ENCODE results near the gene NFU1. TPM values are rescaled to one million over a fixed set of nuclear protein-coding genes. Genes with fewer than 3 reads are reported as not detected.
A peak's percentile ranks its signal among the peaks of the same experiment; 100 is the strongest.

The NFU1 gene
- total and polyA plus RNA-seq, 5 donors from 2014 or later = 21.3 to 99.3 (median 77.5) TPM

GRCh38 chr2:69462780-69463179, 25.5 kb upstream of the NFU1 start:
- Histone ChIP-seq H3K4me1 (ENCODE audit: control insufficient read depth, insufficient read depth, low read length, poor library complexity, severe bottlenecking) (no peaks in the 10 kb centered on the region), H3K27me3 (ENCODE audit: control insufficient read depth, insufficient read depth, low read length) (no peaks in the 10 kb centered on the region), H3K36me3 (ENCODE audit: control insufficient read depth, insufficient read depth, low read length) (peaks cover 38% of the 10 kb centered on the region), H3K9me3 (ENCODE audit: control insufficient read depth in 2 of 2, low read length in 2 of 2) (no peaks in the 10 kb centered on the region), H3K27ac (ENCODE audit: insufficient read depth, low read length, poor library complexity, severe bottlenecking) (no peak overlapping the region), H3K4me3 (ENCODE audit: low read depth, low read length) (no peak overlapping the region)
- peaks cover 0 to 3% (median 0%) of the 10 kb centered on the region in 7 donors for H3K9me3 Mint-ChIP-seq
- ATAC-seq (ENCODE audit: low read depth in 2 of 2) (no peak), DNase-seq (no peak)
- H3K4me3 Mint-ChIP-seq = no peak overlapping the region
- H3K27me3 Mint-ChIP-seq = no peaks in the 10 kb centered on the region
- peaks cover 2 to 15% (median 9%) of the 10 kb centered on the region in 4 donors for H3K4me1 Mint-ChIP-seq
- H3K27ac Mint-ChIP-seq = peak overlapping the region in 1 of 3 donors; percentile 53
- peaks cover 44% of the 10 kb centered on the region for H3K36me3 Mint-ChIP-seq

DNA sequence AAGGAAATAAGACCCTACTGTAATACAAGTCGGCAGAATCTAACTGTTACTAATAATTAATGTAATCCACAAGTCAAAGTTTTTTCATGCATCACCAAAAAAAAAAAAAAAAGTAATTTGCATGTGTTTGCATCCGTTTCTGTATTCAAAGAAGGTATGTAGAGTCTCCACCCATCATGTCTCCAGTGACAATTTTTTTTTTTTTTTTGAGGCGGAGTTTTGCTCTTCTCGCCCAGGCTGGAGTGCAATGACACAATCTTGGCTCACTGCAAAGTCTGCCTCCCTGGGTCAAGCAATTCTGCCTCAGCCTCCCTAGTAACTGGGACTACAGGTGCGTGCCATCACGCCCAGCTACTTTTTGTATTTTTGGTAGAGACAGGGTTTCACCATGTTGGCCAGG, 24.2 kb upstream of the NFU1 start:
- peaks cover 31% of the 10 kb centered on the region for H3K36me3 Mint-ChIP-seq
- Histone ChIP-seq H3K4me3 (ENCODE audit: low read depth, low read length) (no peak overlapping the region), H3K4me1 (ENCODE audit: control insufficient read depth, insufficient read depth, low read length, poor library complexity, severe bottlenecking) (no peaks in the 10 kb centered on the region), H3K27ac (ENCODE audit: insufficient read depth, low read length, poor library complexity, severe bottlenecking) (no peak overlapping the region), H3K9me3 (ENCODE audit: control insufficient read depth in 2 of 2, low read length in 2 of 2) (no peaks in the 10 kb centered on the region), H3K36me3 (ENCODE audit: control insufficient read depth, insufficient read depth, low read length) (peaks cover 26% of the 10 kb centered on the region), H3K27me3 (ENCODE audit: control insufficient read depth, insufficient read depth, low read length) (no peaks in the 10 kb centered on the region)
- peaks cover 4% of the 10 kb centered on the region for H3K27me3 Mint-ChIP-seq
- ATAC-seq (ENCODE audit: low read depth in 2 of 2) (no peak), DNase-seq (no peak)
- H3K4me1 Mint-ChIP-seq = peaks cover 6 to 17% (median 11%) of the 10 kb centered on the region in 4 donors
- H3K27ac Mint-ChIP-seq = peak overlapping the region in 1 of 3 donors; percentile 74
- peaks cover 0 to 2% (median 0%) of the 10 kb centered on the region in 7 donors for H3K9me3 Mint-ChIP-seq
- no peak overlapping the region for H3K4me3 Mint-ChIP-seq

DNA sequence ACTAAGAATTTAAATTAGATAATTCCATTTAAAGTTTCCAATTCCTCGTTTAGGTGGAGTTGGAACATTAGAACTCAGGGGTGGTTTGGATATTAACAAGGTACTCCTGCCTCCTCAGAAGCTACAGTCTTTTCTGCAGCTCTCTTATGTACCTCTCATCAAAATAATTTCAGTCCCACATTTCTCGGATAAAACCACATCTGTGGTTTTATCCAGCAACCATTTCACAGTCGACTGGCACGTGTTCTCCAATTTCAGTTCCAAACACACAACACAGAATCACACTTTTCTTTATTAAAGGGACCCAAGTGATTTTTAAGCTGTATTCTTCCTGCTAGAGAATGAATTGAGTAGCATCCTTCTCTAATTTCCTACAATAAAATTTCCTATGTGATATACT, 22.7 kb upstream of the NFU1 start:
- no peak overlapping the region for H3K27ac Mint-ChIP-seq
- Histone ChIP-seq H3K36me3 (ENCODE audit: control insufficient read depth, insufficient read depth, low read length) (peaks cover 12% of the 10 kb centered on the region), H3K4me1 (ENCODE audit: control insufficient read depth, insufficient read depth, low read length, poor library complexity, severe bottlenecking) (no peaks in the 10 kb centered on the region), H3K27ac (ENCODE audit: insufficient read depth, low read length, poor library complexity, severe bottlenecking) (no peak overlapping the region), H3K4me3 (ENCODE audit: low read depth, low read length) (no peak overlapping the region), H3K9me3 (ENCODE audit: control insufficient read depth in 2 of 2, low read length in 2 of 2) (no peaks in the 10 kb centered on the region), H3K27me3 (ENCODE audit: control insufficient read depth, insufficient read depth, low read length) (no peaks in the 10 kb centered on the region)
- ATAC-seq (ENCODE audit: low read depth in 2 of 2) = no peak
- peaks cover 4% of the 10 kb centered on the region for H3K27me3 Mint-ChIP-seq
- peaks cover 10 to 22% (median 17%) of the 10 kb centered on the region in 4 donors for H3K4me1 Mint-ChIP-seq
- H3K4me3 Mint-ChIP-seq = no peak overlapping the region
- peaks cover 16% of the 10 kb centered on the region for H3K36me3 Mint-ChIP-seq
- H3K9me3 Mint-ChIP-seq = peaks cover 0 to 2% (median 0%) of the 10 kb centered on the region in 7 donors
- DNase-seq = no peak

- H3K27me3 ChIP-seq (ENCODE audit: control insufficient read depth, insufficient read depth, low read length) = no peaks in the 10 kb centered on the region
- no peak for ATAC-seq (ENCODE audit: low read depth in 2 of 2)
- H3K9me3 ChIP-seq (ENCODE audit: control insufficient read depth in 2 of 2, low read length in 2 of 2) = no peaks in the 10 kb centered on the region
- no peaks in the 10 kb centered on the region for H3K36me3 ChIP-seq (ENCODE audit: control insufficient read depth, insufficient read depth, low read length)
- H3K4me3 ChIP-seq (ENCODE audit: low read depth, low read length) = no peak overlapping the region
- no peak overlapping the region for H3K27ac ChIP-seq (ENCODE audit: insufficient read depth, low read length, poor library complexity, severe bottlenecking)
- H3K4me1 ChIP-seq (ENCODE audit: control insufficient read depth, insufficient read depth, low read length, poor library complexity, severe bottlenecking) = no peaks in the 10 kb centered on the region
- peaks cover 9% of the 10 kb centered on the region for H3K36me3 Mint-ChIP-seq
- H3K27me3 Mint-ChIP-seq = peaks cover 17% of the 10 kb centered on the region
- peaks cover 21 to 31% (median 21%) of the 10 kb centered on the region in 4 donors for H3K4me1 Mint-ChIP-seq
- H3K9me3 Mint-ChIP-seq = peaks cover 0 to 1% (median 0%) of the 10 kb centered on the region in 7 donors
- H3K4me3 Mint-ChIP-seq = peak overlapping the region in 1 of 4 donors; percentile 38
- peak overlapping the region in 2 of 3 donors; percentile 44 to 82 for H3K27ac Mint-ChIP-seq
- DNase-seq = no peak
These were observed 19.8 kb upstream of the NFU1 start for GRCh38 chr2:69456950-69457445.

DNA sequence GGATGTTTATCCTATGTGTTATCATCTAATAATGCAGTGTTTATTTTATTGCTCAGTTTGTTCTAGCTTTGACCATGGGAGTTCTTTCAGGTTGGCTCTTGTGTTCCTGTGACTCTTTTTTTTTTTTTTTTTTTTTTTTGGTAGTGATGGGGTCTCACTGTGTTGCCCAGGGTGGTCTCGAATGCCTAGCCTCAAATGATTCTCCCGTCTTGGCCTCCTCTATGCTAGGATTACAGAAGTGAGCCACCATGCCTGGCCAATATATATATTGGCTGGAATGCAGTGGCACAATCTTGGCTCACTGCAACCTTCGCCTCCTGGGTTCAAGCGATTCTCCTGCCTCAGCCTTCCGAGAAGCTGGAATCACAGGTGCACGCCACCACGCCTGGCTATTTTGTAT, 18.9 kb upstream of the NFU1 start:
- H3K4me1 ChIP-seq (ENCODE audit: control insufficient read depth, insufficient read depth, low read length, poor library complexity, severe bottlenecking) = no peaks in the 10 kb centered on the region
- H3K4me3 ChIP-seq (ENCODE audit: low read depth, low read length) = no peak overlapping the region
- no peaks in the 10 kb centered on the region for H3K36me3 ChIP-seq (ENCODE audit: control insufficient read depth, insufficient read depth, low read length)
- DNase-seq = no peak
- no peak overlapping the region for H3K4me3 Mint-ChIP-seq
- peak overlapping the region in 1 of 3 donors; percentile 44 for H3K27ac Mint-ChIP-seq
- H3K36me3 Mint-ChIP-seq = peaks cover 5% of the 10 kb centered on the region
- no peaks in the 10 kb centered on the region for H3K9me3 ChIP-seq (ENCODE audit: control insufficient read depth in 2 of 2, low read length in 2 of 2)
- peaks cover 16 to 27% (median 20%) of the 10 kb centered on the region in 4 donors for H3K4me1 Mint-ChIP-seq
- H3K27me3 Mint-ChIP-seq = peaks cover 19% of the 10 kb centered on the region
- no peak for ATAC-seq (ENCODE audit: low read depth in 2 of 2)
- no peaks in the 10 kb centered on the region for H3K27me3 ChIP-seq (ENCODE audit: control insufficient read depth, insufficient read depth, low read length)
- H3K27ac ChIP-seq (ENCODE audit: insufficient read depth, low read length, poor library complexity, severe bottlenecking) = no peak overlapping the region
- H3K9me3 Mint-ChIP-seq = peaks cover 0 to 1% (median 0%) of the 10 kb centered on the region in 7 donors

- Mint-ChIP-seq H3K27ac (no peak overlapping the region), H3K4me3 (peak overlapping the region in 1 of 4 donors; percentile 62), H3K9me3 (peaks cover 0 to under 1% (median 0%) of the 10 kb centered on the region in 7 donors), H3K36me3 (peaks cover 2% of the 10 kb centered on the region), H3K27me3 (peaks cover 22% of the 10 kb centered on the region), H3K4me1 (peaks cover 15 to 24% (median 18%) of the 10 kb centered on the region in 4 donors)
- H3K27me3 ChIP-seq (ENCODE audit: control insufficient read depth, insufficient read depth, low read length) = no peaks in the 10 kb centered on the region
- ATAC-seq (ENCODE audit: low read depth in 2 of 2) (no peak), DNase-seq (no peak)
- H3K36me3 ChIP-seq (ENCODE audit: control insufficient read depth, insufficient read depth, low read length) = no peaks in the 10 kb centered on the region
- H3K27ac ChIP-seq (ENCODE audit: insufficient read depth, low read length, poor library complexity, severe bottlenecking) = no peak overlapping the region
- no peaks in the 10 kb centered on the region for H3K4me1 ChIP-seq (ENCODE audit: control insufficient read depth, insufficient read depth, low read length, poor library complexity, severe bottlenecking)
- H3K9me3 ChIP-seq (ENCODE audit: control insufficient read depth in 2 of 2, low read length in 2 of 2) = no peaks in the 10 kb centered on the region
- H3K4me3 ChIP-seq (ENCODE audit: low read depth, low read length) = no peak overlapping the region
These were observed 17.7 kb upstream of the NFU1 start for GRCh38 chr2:69454976-69455375.

DNA sequence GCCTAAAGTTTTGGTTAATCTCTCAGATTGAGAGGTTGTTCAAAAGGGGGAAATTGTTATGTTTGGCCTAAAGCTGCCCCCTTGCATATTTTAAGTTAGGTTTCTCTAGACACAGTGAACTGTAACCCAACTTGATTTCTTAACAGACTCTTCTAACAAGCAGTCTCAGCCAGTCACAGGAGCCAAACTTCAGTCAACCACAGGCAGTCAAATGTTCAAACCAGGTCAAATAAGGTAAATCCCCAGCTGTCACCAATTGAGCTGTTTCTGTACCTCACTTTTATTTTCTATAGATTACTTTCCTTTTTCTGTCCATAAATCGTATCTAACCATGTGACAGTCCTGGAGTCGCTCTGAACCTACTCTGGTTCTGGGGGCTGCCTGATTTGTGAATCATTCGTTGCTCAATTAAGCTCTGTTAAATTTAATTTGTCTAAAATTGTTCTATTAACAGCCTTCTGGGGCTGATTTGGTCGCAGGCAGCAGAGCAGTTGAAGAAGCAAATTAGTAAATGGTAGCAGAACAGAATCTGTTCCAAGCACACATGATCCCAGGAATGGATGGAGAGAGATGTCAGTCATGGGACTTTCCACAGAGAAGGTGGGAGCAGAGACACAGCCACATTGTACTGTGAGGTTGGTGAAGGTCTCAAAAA, 16.4 kb upstream of the NFU1 start:
- Mint-ChIP-seq H3K9me3 (no peaks in the 10 kb centered on the region), H3K36me3 (no peaks in the 10 kb centered on the region), H3K27me3 (peaks cover 22% of the 10 kb centered on the region), H3K27ac (peak overlapping the region in 2 of 3 donors; percentile 55 to 70), H3K4me3 (peak overlapping the region in 1 of 4 donors; percentile 4), H3K4me1 (peaks cover 15 to 24% (median 18%) of the 10 kb centered on the region in 4 donors)
- Histone ChIP-seq H3K36me3 (ENCODE audit: control insufficient read depth, insufficient read depth, low read length) (no peaks in the 10 kb centered on the region), H3K27ac (ENCODE audit: insufficient read depth, low read length, poor library complexity, severe bottlenecking) (no peak overlapping the region), H3K9me3 (ENCODE audit: control insufficient read depth in 2 of 2, low read length in 2 of 2) (no peaks in the 10 kb centered on the region), H3K27me3 (ENCODE audit: control insufficient read depth, insufficient read depth, low read length) (no peaks in the 10 kb centered on the region), H3K4me1 (ENCODE audit: control insufficient read depth, insufficient read depth, low read length, poor library complexity, severe bottlenecking) (no peaks in the 10 kb centered on the region), H3K4me3 (ENCODE audit: low read depth, low read length) (no peak overlapping the region)
- DNase-seq = peak in 1 of 3 donors; percentile 50
- ATAC-seq (ENCODE audit: low read depth in 2 of 2) = peak in 1 of 2 donors; percentile 28

DNA sequence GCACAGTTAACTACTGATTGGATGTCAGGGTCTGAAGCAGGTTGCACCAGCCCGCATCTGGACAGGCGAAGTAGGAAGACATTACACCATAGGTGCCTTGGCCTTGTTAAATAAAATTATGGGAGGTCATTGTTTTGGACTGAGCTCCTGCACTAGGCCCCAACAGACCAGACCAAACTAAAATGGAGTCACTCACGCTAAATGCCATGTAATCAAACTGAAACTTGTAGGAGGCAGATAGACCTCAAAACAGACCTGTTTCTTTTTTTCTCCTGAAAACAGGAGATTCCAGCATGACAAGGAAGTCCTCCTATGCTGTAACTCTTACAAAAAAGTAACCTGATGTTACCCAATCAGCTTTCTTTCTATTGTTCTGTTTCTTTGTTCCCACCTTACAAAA, 15.5 kb upstream of the NFU1 start:
- ATAC-seq (ENCODE audit: low read depth in 2 of 2) (no peak), DNase-seq (no peak)
- H3K36me3 ChIP-seq (ENCODE audit: control insufficient read depth, insufficient read depth, low read length) = no peaks in the 10 kb centered on the region
- no peak overlapping the region for H3K4me3 ChIP-seq (ENCODE audit: low read depth, low read length)
- Mint-ChIP-seq H3K36me3 (peaks cover 3% of the 10 kb centered on the region), H3K4me1 (peaks cover 12 to 24% (median 18%) of the 10 kb centered on the region in 4 donors), H3K9me3 (peaks cover 0 to 2% (median 0%) of the 10 kb centered on the region in 7 donors), H3K27me3 (peaks cover 24% of the 10 kb centered on the region), H3K27ac (no peak overlapping the region), H3K4me3 (no peak overlapping the region)
- H3K4me1 ChIP-seq (ENCODE audit: control insufficient read depth, insufficient read depth, low read length, poor library complexity, severe bottlenecking) = no peaks in the 10 kb centered on the region
- no peaks in the 10 kb centered on the region for H3K27me3 ChIP-seq (ENCODE audit: control insufficient read depth, insufficient read depth, low read length)
- H3K9me3 ChIP-seq (ENCODE audit: control insufficient read depth in 2 of 2, low read length in 2 of 2) = no peaks in the 10 kb centered on the region
- no peak overlapping the region for H3K27ac ChIP-seq (ENCODE audit: insufficient read depth, low read length, poor library complexity, severe bottlenecking)

Measured in CD4-positive, CD25-positive, alpha-beta regulatory T cell (primary cell).